Measurements from ENCODE around the gene LRPAP1. TPM values are rescaled to one million over a fixed set of nuclear protein-coding genes. Genes with fewer than 3 reads are reported as not detected.
A peak's percentile ranks its signal among the peaks of the same experiment; 100 is the strongest.
"Not testable (repeated sequence)": the region's sequence is repeated elsewhere in the genome, so short reads cannot be mapped to it uniquely, and the experiment has no call there.

Gene LRPAP1, protein sequence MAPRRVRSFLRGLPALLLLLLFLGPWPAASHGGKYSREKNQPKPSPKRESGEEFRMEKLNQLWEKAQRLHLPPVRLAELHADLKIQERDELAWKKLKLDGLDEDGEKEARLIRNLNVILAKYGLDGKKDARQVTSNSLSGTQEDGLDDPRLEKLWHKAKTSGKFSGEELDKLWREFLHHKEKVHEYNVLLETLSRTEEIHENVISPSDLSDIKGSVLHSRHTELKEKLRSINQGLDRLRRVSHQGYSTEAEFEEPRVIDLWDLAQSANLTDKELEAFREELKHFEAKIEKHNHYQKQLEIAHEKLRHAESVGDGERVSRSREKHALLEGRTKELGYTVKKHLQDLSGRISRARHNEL
- total RNA-seq = 76.1 and 81.6 TPM in 2 replicates

DNA sequence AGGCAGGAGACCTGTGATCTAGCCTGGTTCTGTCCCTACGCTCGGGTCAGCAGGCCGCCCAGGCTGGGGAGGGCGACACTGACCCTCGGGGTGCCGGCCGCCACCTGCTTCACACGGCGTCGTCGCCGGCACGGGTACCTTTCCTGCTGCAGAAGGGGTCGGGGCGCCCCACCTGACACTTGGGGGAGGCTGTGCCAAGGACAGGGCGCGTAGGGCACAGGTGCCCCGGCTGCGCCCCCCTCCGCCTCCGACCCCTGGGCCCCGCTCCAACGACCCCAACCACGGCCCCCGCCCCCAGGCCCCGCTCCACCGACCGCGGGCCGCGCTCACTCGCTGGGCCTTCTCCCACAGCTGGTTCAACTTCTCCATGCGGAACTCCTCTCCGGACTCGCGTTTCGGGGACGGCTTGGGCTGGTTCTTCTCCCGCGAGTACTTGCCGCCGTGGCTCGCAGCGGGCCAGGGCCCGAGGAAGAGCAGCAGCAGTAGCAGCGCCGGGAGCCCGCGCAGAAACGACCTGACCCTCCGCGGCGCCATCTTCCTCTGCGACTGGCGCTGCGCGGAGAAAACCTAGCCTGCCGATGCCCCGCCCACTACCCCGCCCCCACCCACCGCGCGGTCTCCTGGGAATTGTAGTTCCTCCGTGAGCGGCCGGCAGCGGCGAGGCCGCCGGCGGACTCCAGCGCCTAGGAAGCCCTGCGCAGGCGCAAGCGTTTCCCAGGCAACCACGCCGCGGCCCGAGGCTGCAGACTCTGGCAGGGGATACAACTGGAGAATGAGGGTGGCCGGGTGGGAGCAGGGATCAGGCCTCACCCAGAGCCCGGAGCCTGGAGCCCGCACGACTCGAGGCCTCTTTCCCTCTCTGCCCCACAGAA is at the start of gene LRPAP1:
LRPAP1 (minus strand) TSS at position 544 of the 872 bp plus-strand sequence; CDS start at position 534, 10 bp downstream.
- Mint-ChIP-seq H3K4me3 (peak within 1 kb of the TSS; percentile 100), H3K27ac (peak within 1 kb of the TSS; percentile 97), H3K36me3 (ENCODE audit: low read depth) (peaks cover 7% of the 10 kb centered on the region), H3K27me3 (peaks cover 15% of the 10 kb centered on the region), H3K4me1 (peaks cover 21% of the 10 kb centered on the region), H3K9me3 (no peaks in the 10 kb centered on the region)
- intact Hi-C loops (cut with micrococcal nuclease) = loop anchor here (5.0 kb wide), 4 partner anchors 240 to 1290 kb away; partner anchors contain the start of genes GRK4, HAUS3, NOP14 and POLN
- peak; percentile 96 for DNase-seq

DNA sequence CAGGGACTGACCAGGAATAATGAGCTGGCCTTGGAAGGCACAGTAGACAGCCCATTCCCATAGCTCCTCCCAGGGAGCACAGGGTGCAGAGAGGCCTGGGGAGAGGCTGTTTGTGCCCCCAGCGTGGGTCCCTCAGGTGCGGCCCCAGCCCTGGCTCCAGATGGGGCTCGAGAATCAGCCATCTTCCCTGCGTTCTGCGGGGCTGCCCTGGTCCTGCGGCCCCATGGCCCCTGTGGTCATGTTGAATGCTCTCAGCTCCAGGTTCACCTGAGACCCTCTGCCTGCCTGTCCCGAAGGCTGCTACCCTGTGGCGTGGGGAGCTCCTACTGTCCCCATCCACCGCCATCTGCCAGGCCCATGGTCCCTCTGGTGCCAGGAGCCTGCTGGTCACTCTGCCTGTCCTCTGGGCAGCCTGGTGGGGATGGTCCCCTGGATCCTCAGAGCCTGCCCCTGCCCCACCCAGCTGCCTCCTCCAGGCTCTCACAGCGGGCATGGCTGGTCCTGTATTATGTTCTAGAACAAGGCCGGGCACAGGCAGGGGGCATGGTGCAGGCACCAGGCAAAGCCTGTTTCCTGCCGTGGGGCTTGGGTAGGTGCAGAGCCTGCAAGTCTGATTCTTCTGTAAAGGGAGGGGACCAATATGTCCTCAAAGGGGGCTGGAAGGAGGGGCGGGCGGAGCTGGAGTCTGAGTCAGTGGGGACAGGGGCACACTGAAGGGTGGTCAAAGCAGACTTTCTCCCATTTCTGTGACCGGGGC is 49.3 kb upstream of the LRPAP1 start:
- intact Hi-C loops (cut with micrococcal nuclease); H3K9me3 Mint-ChIP-seq: not testable (repeated sequence)

DNA sequence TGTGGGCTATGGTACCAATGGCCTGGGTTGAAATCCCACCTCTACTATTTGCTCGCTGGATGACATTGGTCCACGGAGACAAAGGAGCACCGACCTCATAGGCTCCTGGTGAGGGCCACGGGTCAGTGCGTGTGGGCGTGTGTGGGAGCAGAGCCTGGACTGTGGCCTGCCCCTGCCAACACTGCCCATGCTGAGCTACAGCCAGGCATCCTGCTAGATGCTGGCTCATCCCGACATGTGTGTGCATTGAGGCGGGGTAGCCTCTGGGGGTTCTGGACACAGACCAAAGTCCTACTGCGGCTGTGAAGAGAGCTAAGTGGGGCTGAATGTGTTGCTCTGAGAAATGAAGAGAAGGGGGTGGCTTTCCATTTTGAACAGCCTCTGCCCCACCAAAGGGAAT is 48.6 kb upstream of the LRPAP1 start:
- H3K36me3 Mint-ChIP-seq (ENCODE audit: low read depth); intact Hi-C loops (cut with micrococcal nuclease); H3K9me3 Mint-ChIP-seq: not testable (repeated sequence)

More for the DNA sequence above, 49.3 kb upstream of the LRPAP1 start:
- H3K36me3 Mint-ChIP-seq (ENCODE audit: low read depth); H3K4me1 Mint-ChIP-seq; DNase-seq; H3K4me3 Mint-ChIP-seq; H3K27ac Mint-ChIP-seq; H3K27me3 Mint-ChIP-seq: not testable (repeated sequence)

DNA sequence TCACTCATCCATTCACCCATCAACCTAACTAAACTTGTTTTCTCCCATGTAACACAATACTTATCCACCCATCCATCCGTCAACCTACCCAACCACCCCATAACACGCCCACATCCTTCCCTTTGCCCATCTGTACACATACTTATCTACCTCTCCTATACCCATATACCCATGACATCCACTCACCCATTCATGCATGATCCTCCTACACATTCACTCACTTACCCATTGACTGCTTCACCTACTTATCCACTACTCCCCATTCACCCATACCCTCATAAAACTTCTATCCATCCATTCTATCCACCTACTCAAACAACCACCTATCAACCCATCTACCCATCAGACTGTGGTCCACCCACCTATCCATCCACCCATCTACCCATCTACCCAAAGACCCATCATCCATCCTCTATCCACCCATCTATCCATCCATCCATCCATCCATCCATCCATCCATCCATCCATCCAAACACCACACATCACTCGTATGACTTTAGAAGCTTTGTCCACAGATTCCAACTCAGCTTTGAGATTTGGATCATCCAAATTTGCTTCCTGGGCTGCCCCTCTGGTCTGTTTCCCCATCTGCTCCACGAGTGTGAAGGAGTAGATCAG is 46.4 kb upstream of the LRPAP1 start:
- H3K4me3 Mint-ChIP-seq; H3K36me3 Mint-ChIP-seq (ENCODE audit: low read depth); DNase-seq; intact Hi-C loops (cut with micrococcal nuclease); H3K4me1 Mint-ChIP-seq; H3K9me3 Mint-ChIP-seq; H3K27me3 Mint-ChIP-seq; H3K27ac Mint-ChIP-seq: not testable (repeated sequence)

More for the DNA sequence above, 48.6 kb upstream of the LRPAP1 start:
- not testable (repeated sequence) for H3K4me1 Mint-ChIP-seq, H3K27me3 Mint-ChIP-seq, DNase-seq, H3K27ac Mint-ChIP-seq, H3K4me3 Mint-ChIP-seq

DNA sequence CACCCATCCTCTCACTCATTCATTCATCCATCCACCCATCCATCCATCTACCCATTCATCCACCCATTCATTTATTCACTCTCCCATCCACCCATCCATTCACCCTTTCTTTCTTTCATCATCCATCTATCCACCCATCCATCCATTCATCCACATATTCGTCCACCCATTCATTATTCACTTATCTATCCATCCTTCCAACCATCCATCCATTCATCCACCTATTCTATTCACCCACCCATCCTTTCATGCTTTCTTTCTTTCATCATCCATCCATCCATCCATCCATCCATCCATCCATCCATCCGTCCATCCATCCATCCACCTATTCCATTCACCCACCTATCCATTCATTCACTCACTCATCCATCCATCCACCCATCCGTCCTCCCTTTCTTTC is 45.8 kb upstream of the LRPAP1 start:
- H3K4me1 Mint-ChIP-seq; H3K9me3 Mint-ChIP-seq; H3K36me3 Mint-ChIP-seq (ENCODE audit: low read depth); H3K4me3 Mint-ChIP-seq; H3K27ac Mint-ChIP-seq; intact Hi-C loops (cut with micrococcal nuclease); DNase-seq; H3K27me3 Mint-ChIP-seq: not testable (repeated sequence)

DNA sequence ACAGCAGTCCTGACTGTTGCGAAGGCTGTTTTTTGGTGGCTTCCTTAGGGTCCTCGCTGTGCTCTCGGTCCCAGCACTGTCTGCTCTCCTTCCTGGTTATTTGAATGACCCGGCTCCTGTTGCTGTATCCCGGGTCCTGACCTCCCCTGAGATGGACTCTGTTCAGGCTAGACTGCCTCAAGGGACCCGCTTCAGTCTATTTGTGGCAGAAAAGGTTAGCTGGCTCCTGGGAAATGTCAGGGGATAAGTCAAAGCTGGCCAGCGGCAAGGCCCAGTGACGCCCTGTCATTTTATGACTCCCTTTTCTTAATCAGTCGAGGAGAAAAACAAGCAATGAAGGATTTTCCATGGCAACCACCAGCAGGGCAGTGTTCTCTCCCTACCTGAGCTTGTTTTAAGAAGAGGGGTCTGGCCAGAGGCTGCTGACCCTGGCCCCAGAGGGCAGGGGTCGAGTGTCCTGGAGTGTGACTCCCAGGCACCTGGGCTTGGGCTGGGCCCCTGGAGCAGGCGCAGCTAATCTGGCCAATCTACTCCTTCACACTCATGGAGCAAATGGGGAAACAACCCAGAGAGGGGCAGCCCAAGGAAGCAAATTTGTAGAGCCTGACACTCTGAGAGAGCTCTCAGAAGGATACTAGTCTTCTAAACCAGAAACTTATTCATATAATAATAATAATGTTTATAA is 45.1 kb upstream of the LRPAP1 start:
- not testable (repeated sequence) for H3K4me1 Mint-ChIP-seq; H3K36me3 Mint-ChIP-seq (ENCODE audit: low read depth); H3K27me3 Mint-ChIP-seq

DNA sequence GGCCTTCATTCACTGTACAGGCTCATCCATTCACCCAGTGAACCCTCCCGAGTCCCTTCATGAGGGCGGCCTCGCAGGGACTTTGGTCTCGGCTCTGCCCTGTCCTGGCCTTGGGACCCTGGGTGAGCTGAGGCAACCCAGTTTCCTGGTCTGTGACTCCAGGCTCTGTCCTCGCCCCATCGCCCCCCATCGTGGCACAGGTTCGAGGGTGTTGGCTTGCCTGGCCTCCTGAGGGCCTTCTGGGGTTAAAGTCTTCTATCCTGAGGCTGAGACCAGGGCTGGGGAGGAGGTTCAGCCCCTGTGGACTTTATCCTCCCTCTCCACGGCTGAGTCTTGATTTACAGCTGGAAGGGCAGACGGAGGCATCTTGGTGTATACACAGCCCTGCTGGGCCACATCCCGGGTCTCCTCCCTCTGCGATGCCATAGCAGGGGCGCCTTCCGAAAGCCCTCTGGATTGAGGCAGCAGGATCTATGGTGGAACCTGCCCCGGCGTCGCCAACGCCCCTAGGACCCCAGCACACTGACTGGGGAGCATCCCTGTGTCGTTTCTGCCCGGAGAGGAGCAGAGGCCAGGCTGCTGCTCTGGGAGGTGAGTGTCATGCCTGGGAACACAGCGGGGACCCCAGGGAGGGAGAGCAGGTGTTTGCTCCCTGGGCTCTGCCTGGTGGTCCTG is 44.4 kb upstream of the LRPAP1 start:
- H3K4me3 Mint-ChIP-seq; H3K4me1 Mint-ChIP-seq; H3K27me3 Mint-ChIP-seq; intact Hi-C loops (cut with micrococcal nuclease); DNase-seq; H3K9me3 Mint-ChIP-seq; H3K27ac Mint-ChIP-seq; H3K36me3 Mint-ChIP-seq (ENCODE audit: low read depth): not testable (repeated sequence)

More for the DNA sequence above, 45.1 kb upstream of the LRPAP1 start:
- H3K9me3 Mint-ChIP-seq; H3K27ac Mint-ChIP-seq; H3K4me3 Mint-ChIP-seq; DNase-seq; intact Hi-C loops (cut with micrococcal nuclease): not testable (repeated sequence)

DNA sequence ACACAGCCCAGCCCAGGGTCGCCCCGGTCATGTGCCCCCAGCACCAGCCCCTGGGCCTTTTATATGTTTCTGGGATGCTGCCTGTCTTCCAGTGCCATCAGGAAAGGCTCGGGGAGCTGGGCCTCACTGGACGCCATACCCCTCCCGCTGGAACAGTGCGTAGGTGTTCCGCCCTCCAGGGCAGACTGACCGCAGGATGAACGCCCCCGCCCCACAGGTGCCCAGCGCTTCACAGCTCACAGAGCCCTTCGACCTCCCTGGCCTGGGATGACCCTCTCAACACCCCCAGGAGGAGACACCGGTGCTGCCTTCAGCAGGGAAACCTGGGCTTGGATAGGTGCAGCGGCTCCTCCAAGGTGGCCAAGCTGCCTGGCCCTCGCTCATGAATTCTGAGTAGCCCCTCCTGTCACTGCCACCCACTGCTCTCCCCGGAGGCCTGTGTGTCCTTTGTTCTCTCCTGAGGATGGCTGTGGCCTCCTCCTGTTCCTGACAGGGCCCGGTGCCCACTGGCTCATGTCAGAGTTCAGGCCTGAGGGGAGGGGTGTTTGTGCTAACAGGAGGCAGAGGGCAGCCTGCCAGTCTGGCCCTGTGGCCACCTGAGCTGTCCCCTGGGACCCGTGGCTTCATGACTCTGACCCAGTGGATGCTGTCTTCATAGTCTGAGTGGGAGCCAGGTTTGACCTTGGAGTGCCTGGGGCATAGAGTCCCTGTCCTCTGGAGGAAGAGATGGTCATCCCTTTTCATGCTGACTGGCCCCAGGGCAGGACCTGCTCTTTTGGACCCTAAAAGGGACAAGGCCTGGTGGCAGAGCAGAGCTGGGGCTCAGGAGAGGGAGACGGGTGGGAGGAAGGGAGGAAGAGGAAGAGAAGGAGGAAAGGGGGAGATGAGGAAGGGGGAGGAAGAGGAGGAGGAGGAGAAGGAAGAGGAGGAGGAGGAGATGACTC is 43.5 kb upstream of the LRPAP1 start:
- H3K4me1 Mint-ChIP-seq; H3K36me3 Mint-ChIP-seq (ENCODE audit: low read depth); H3K4me3 Mint-ChIP-seq; H3K27me3 Mint-ChIP-seq; DNase-seq; intact Hi-C loops (cut with micrococcal nuclease); H3K9me3 Mint-ChIP-seq; H3K27ac Mint-ChIP-seq: not testable (repeated sequence)

DNA sequence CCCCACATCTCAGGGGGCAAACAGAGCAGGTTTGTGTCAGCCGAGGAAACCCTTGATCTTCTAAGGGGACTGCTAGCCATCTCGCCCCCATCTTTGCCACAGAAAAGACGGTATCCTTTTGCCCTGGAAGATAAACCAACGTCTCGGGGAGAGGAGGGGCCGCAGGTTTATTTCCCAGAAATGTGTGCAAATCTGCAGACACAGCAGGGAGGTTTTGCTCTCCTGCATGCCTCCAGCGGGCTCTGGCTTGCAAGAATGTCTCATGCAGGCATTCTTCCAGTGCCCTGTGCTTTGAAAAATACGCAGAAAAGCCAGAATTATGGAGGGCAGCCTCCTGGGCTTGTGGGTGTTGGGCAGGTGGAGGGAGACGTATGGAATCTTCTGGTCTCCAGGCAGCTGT is 42.6 kb upstream of the LRPAP1 start:
- H3K4me3 Mint-ChIP-seq; H3K27ac Mint-ChIP-seq; DNase-seq; H3K36me3 Mint-ChIP-seq (ENCODE audit: low read depth); H3K27me3 Mint-ChIP-seq; intact Hi-C loops (cut with micrococcal nuclease); H3K9me3 Mint-ChIP-seq; H3K4me1 Mint-ChIP-seq: not testable (repeated sequence)

DNA sequence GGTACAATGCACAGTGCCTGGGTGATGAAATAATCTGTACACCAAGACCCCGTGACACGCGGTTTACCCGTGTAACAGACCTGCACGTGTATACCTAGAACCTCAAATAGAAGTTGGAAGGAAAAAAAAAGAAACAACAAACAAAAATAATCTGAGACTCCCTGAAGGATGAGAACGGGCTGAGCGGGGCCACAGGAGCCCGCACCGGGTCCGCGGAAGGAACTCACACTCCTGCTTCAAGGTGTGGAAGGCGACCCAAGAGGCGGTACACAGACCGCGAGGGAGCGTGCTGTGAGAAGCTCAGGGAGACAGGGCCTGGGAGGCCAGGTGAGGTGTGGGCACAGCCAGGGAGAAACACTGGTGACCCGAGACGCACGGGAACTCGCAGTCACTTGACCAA is 42.1 kb upstream of the LRPAP1 start:
- H3K9me3 Mint-ChIP-seq; DNase-seq; H3K4me3 Mint-ChIP-seq; H3K36me3 Mint-ChIP-seq (ENCODE audit: low read depth); H3K27ac Mint-ChIP-seq; H3K4me1 Mint-ChIP-seq; H3K27me3 Mint-ChIP-seq; intact Hi-C loops (cut with micrococcal nuclease): not testable (repeated sequence)

DNA sequence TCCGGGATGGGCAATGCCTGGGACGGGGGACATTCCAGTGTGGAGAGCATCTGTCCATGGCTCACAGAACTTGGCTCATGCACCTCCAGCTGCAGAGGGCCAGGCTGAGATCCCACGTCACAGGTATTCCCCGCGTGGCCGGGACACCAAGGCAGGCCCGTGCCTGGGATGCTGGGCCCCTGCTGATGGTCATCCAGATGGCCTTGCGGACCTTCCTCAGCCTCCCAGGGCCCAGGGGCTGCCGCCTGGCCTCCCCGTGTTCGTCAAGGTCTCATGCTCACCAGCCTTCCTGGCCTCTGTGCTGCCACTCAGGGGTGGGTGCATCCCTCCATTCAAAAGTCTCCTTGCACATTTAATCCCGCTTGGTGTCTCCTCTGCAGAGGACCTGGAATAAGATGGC is 40.9 kb upstream of the LRPAP1 start:
- Mint-ChIP-seq H3K9me3 (no peaks in the 10 kb centered on the region), H3K4me3 (no peak overlapping the region), H3K4me1 (no peaks in the 10 kb centered on the region), H3K27ac (no peak overlapping the region), H3K36me3 (ENCODE audit: low read depth) (no peaks in the 10 kb centered on the region), H3K27me3 (peaks cover 3% of the 10 kb centered on the region)
- intact Hi-C loops (cut with micrococcal nuclease) = no loop called here
- DNase-seq = no peak

DNA sequence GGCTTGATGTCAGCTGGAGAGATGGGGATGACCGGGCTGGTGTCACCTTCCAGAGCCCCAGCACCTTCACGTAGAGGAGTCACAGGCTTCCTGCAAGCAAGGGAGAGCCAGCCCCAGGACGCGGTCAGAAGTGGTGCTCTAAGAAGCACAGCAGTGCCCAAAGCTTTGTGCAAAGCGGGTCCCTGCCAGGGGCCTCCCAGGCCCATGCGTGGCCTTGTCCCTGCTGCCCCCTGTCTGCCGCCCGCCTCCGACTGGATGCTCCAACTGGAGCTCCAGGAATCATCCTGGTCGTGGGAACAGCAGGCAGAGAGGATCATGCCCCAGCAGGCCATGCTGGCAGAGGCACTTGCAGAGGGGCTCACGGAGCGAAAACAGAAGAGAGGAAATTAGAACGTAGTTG is 40.1 kb upstream of the LRPAP1 start:
- Mint-ChIP-seq H3K4me3 (no peak overlapping the region), H3K4me1 (no peaks in the 10 kb centered on the region)
- intact Hi-C loops (cut with micrococcal nuclease) = no loop called here

More for the DNA sequence above, 40.1 kb upstream of the LRPAP1 start:
- Mint-ChIP-seq H3K27me3 (no peaks in the 10 kb centered on the region), H3K27ac (no peak overlapping the region), H3K36me3 (ENCODE audit: low read depth) (no peaks in the 10 kb centered on the region), H3K9me3 (no peaks in the 10 kb centered on the region)
- DNase-seq = no peak
